ELF-1 (cell line): ENCODE measurements around the gene XPC.

Experiments
- DNase-seq: peaks from one replicate; pipeline ENCODE4 v3.0.0-alpha.2; 2016; ENCODE audit warnings: low read depth, low spot score

The XPC gene

DNA sequence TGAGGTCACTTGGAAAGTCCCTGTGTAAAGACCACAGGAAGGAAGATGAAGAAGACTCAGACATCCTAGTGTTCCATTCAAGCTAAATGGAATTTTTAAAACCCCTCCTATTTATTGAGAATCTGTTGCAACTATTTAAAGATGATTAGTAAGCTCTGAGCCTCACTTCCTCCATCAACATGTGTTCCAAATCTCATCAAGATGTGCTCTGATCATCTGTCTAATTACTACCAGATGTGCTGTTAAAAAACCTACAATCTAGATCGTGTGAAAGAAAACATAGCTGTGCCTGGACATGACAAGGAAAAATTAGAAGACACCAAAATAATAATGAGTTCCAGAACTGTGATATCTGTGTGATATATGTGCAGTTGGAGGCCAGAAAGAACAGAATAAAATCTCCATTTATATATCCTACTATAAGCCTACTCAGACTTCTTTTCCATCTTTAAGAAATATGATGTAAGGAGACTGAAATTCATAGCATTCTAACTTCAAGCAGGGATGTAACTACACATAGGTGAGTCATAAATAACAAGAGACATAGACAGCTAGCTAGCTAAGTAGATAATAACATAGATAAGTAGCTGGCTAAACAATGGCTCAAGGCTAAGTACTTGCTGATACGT is 7.8 kb downstream of the XPC start:
- no peak for DNase-seq

DNA sequence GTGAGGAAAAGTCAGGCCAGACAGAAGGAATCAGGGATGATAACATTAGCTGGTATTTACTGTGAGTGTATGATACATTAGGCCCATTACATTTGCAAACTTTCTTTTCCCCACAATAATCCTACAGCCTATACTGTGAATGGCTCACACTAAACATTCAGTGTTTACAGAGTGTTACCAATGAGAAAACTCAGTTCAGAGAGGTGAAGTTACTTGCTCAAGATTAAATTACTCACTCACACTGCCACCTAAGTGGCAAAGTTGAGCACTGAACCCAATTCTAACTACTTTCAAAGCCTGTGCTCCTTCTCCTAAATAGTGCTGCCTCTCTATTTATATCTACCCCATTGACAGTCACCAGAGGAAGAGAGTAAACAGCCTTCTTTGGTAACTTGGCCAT is 8.5 kb downstream of the XPC start:
- DNase-seq: no peak

DNA sequence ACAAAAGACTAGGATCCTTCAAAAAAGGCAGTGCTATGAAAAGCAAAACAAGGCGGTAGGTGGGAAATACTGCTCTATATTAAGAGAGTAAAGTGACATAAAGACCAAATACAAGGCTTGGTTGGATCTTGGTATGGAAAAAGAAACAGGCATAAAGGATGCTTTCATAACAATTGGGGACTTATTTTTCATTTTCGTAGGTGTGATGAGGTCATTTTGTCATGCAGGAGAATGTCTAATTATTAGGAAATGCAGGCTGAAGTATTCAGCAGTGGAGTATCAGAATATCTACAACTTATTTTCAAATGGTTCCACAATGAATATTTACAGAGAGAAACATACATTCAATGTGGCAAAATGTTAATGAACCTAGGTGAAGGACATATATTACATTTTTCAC is 9.0 kb downstream of the XPC start:
- DNase-seq: no peak

DNA sequence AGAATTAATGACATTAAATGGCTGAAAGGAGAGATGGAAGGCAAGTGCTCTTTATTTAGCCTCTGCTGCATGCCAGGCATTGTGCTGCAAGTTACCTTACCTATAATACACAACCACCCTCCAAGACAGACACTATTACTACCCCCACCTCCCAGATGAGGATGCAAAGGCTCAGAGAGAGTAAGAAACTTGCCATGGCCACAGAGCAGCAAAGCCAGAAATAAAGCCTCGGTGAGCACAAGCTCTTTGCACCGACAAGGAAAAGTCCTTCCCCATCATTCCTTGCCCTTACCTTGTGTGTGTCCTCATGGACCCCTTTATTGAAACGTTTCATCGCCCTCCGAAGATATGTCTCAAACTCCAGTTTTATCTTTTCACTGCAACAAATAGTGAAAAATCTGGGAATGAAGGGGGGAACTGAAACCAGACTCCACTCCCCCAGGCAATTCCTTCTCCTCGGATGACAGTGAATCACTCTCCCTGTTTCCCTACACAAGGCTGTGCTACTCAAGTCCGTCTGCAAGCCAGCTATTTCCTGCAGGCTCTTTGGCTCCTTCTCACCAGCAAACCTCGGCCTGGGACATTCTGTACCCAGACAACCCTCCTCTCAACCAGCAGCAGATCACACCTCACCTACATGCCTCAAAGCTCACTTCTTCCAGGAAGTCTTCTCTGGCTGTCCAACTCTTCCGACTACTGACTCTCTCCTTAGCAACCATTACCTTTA is 11.4 kb downstream of the XPC start:
- no peak for DNase-seq

DNA sequence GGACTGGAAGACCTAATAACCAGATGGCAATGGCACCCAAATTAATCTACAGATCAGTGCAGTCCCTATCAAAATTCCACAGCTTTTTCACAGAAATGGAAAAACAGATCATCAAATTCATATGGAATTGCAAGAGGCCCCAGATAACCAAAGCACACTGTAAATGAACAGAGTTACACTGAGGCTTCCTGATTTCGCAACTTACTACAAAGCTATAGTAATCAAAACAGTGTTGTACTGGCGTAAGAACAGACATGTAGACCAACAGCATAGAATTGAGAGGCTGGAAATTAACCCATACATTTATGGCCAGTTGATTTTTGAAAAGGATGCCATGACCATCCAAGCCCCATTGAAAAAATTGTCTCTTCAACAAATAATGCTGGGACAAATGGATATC is 16.2 kb downstream of the XPC start:
- DNase-seq: no peak

DNA sequence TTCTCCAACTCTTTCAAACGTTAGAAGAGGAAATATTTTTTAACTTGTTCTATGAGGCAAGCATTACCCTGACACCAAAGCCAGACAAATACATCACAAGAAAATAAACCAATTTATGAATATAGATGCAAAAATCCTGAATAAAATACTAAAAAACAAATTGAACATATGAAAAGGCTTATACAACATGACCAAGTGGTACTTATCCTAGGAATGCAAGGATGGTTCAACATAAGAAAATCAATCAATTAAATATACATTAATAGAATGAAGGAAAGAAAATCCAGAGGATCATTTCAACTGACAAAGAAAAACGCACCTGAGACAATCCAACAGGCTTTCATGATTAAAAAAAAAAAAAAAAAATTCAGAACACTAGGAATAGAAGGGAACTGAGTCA is 17.1 kb downstream of the XPC start:
- no peak for DNase-seq

DNA sequence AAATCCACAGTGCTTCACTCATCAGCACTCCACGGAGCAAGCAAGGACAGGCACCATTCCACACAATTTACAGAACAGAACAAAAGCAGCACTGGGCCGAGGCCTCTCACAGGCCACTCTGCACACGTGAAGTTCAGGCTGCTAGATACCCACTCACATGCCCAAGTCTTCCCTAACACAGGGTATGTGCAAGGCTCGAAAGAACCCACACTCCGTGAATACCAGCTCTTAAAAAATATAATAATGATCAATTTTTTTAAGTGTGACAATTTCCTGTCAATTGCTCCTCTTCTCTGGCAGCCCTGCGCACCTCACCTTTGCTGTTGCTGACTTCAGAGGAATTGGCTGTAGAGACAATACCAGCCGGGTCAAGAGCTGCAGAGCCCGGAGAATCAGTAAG is 19.0 kb downstream of the XPC start:
- no peak for DNase-seq

DNA sequence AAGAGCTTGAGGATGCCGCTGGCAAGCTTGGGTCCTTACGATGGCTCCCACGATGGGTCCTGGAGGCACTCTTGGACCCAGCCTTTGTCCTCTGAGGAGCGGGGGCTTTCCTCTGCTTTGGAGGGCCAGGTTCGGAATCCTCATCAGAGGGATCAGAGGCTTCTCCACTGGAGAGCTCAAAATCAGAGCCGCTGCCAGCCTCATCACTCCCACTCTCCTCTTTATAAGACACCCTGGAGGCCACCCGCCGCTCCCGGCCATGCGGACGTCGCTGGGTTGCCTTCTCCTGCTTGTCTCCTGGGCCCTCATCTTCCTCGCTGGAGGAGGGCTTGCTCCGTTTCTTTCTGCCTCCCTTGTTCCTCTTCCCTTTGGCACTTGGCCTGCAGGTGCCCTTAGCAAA is 20.0 kb downstream of the XPC start:
- DNase-seq: no peak

DNA sequence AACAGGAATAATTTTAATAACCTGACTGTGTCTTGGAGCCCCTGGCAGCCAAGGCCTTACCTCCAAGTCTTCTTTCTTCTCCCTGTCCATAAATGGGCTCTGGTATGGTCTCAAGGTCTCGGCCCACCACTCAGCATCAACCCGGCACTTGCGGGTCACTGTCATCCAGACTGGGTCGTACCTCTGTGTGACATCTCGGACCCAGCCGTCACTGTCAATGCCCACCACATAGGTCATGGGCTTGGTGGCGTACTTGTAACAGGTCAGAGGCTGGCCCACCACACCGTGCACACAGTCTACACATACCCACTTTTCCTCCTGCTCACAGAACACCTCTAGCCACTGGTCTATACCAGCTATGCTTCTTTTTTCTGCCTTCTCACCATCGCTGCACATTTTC is 20.4 kb downstream of the XPC start:
- DNase-seq: no peak

DNA sequence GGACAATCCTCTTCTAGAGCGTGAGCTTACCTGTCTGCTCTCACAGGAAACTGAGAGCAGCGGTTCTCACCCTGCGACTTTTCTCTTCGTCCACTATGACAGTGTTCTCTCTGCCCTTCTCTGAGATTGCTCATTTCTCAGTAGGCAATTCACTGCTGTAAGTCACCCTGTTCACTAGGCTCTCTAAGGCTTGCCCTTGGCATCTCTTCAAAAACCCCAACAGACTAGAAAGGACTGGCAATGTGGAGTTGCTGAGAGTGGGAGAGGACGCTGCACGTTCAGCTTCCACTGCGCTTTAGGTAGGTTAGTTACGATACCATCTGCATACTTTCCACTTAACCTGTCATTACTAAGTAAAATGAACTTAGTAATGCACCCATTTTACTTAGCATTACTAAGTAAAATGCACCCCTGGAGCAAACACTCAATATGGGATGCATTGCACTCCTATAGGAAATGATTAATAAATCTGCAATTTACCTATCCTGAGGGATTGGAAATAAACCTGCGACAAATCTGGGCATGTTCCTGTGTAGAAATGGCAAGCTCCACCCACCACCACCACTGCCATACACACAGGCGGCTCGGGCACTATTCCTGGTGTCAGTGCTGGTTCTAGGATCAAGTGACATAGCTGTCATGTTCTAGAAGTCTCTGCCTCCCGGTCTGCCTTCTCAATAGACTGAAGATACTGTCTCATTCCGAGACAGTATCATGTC is 21.4 kb downstream of the XPC start:
- DNase-seq: no peak

DNA sequence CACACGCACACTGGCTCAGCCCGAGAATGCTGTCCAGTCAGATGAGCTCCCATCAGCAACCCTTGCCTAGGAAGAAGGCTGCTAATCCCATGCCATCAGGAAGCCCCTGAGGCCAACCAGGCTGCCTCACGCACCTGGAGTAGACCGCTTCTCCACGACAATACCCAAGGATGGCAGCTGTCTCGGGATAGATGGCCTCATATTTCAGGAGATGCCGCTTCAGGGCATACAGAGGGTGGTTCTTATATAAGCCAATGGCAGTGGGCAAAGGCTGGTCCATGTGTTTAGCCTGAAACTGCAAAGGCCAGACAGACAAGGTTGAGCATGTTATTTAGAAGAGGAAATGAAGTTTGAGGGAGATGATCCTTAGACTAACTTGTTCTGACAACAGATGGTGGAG is 22.2 kb downstream of the XPC start:
- DNase-seq: no peak

DNA sequence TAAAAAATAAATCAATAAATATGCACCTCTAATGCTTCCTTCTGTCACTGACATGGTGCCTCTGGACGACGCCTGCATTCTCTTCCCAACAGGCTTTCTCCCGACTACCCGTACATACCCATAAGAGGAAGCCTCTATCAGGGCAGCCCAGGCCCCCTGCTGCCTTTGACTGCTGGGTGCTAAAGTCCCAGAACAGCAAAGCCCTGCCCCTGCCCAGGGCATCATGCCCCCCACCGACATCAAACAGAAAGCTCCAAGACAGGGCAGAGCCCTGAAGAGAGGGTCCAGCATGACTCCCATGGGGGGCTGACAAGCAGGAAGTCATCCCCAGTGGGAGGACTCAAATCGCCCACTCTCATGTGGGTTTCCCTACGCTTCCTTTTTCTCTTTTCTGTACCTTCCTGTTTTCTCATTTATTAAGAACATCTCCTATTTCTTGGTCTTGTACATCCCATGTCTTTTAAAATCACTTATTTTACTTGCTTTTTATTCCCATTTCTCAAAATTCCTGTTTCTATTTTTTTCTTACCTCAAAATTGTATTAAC is 23.4 kb downstream of the XPC start:
- no peak for DNase-seq

DNA sequence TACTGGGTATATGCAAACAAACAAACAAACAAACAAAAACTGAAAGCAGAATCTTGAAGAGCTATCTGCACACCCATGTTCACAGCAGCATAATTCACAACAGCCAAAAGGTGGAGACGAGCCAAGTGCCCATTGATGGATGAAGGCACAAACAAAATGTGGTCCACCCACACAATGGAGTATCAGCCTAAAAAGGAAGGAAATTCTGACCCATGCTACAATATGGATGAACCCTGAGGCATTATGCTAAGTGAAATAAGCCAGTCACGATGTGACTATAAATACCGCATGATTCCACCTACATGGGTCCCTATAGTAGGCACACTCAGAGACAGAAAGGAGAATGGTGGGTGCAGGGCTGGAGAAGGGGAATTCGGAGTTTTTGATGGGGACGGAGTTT is 24.1 kb downstream of the XPC start:
- no peak for DNase-seq

DNA sequence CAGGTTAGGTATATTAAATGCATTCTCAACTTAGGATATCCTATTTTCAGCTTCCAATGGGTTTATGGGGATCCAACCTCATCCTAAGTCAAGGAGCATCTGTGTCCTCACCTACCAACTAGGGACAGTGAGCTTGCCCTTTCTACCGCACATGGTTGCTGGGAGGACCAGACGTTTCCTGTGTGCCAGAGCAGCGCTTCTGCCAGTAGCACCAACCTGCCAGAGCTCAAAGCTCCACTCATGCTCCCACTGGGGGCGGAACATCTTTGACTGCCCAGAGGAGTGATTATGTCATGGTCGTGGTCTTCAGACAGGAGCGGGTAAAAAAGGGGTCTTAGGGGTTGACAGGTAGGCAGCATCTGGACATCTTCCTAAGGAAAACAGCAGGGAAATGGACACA is 24.7 kb downstream of the XPC start:
- DNase-seq: no peak

DNA sequence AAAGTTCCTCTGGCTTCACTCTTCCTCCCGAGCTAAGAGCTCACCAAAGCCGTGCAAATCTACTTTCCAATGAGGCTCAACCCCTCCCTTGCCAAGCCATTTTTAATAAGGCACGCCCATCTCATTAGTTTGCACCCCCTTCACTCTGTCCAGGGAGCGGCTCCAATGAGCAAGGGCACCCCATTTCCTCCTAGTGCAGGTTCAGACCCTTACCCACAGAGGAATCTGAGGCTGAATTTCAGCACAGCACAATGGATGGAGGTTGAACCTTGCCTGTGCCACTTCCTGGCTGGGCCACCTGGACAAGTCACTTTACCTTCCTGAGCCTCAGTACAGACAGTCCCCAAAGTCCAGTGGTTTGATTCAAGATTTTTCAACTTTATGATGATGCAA is 25.4 kb downstream of the XPC start:
- no peak for DNase-seq

DNA sequence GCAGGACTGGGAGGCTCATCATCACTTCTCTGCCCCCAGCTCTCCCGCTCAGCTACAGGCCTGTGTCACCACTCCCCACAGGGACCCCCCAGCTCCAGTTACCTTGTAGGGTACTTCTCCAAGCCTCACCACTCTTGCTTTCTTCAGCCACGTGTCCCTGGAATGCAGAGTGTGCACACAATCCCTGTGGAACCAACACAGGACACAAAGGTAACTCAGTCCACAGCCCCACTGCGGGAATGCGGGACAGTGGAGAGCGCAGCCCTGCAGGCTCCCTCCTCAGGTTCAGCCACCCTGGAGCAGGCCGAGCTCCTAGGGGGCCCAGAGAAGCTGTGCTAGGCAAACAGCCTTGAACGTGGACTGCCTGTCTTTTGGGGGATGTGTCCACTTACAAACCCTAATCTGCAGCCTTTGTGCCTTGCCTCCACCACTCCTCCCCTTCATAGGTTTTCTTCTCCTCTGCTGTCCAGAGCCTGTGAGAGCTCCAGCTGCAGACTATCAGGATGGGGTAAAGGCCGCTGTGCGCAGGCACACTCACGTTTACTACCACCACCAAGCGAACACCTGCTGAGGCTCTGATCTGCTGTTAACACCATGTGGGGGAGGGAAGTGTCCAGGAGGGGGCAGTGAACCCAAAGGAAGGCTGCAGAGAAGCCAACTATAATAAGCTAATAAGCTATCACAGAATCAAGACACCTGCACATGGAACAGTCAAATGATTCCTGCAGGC is 26.0 kb downstream of the XPC start:
- peak; percentile 22 for DNase-seq

DNA sequence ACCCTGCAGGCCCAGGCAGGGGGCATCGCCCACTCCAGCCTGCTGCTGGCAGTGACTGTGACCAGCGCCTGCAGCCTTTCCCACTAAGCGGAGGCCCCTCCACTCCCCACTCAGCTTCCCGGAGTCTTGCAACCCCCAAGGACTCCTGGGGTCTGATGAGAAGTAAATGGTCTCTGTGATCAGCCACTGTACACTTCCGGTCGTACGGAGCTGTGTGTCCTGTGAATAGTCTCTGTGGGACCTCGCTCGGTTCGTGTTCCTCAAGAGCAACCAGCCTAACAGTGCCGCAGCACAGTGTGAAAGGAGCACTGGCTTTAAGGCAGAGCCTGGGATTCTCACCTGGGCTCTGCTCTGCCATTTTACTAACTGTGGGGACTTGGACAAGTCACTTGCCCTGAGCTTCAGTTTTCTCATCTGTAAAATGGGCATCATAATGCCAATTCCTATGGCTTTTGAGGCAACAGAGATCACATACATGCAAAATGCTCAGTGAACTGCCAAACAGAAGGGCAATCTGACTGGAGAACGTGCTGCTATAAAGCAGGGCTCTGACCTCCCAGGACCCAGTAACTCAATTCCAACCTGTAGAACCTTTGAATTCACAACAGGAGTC is 26.8 kb downstream of the XPC start:
- no peak for DNase-seq

DNA sequence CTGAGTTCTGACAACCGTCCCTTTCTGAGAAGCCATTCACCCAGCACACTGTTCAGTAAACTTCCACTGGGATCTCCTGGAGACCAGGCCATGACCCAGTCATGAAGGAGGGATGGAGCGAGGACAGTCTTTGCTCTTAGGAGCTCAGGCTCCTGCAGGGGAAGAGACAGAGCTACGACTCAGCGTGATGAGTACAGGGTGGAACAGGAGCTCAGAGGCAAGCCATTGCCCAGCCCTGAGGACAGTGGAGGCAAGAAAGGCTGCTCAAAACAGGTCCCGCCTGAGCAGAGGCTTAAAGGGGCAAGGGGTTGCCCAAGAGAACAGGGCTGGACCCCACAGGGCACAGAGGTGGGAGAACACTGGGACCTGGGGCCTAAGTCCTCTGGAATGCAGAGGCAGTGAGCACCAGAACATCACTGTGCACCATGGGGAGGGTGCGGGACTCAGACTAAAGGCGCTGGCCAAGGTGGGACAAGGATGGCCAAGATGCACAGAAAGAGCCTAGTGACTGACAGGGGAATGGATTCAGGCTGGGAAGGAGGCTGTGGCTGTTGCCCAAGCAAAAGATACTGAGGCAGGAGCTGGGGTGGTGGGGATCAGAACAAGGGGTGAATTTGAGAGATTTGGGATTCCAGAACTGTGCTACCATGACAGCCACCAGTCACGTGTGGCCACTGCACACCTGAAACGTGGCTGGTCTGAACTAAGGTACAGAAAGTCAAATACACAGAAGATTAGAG is 27.7 kb downstream of the XPC start:
- DNase-seq: no peak

DNA sequence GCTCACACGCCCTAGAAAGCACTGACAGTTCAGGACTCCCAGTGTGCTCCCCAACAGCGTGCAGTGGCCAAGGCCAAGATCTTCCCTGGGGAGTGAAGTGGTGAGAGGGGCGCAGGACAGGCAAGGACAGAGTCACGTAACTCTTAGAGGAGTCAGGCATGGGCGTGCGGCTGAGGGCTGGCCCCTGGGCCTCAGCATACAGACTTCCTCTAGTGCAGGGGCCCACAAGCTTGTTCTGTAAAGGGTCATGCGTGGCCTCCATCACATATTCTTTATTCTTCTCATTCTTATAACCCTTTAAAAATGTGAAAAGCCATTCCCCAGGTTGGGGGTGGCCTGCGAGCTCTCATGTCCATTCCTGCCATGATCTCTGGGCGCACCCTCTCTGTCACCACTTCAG is 28.3 kb downstream of the XPC start:
- DNase-seq: no peak

DNA sequence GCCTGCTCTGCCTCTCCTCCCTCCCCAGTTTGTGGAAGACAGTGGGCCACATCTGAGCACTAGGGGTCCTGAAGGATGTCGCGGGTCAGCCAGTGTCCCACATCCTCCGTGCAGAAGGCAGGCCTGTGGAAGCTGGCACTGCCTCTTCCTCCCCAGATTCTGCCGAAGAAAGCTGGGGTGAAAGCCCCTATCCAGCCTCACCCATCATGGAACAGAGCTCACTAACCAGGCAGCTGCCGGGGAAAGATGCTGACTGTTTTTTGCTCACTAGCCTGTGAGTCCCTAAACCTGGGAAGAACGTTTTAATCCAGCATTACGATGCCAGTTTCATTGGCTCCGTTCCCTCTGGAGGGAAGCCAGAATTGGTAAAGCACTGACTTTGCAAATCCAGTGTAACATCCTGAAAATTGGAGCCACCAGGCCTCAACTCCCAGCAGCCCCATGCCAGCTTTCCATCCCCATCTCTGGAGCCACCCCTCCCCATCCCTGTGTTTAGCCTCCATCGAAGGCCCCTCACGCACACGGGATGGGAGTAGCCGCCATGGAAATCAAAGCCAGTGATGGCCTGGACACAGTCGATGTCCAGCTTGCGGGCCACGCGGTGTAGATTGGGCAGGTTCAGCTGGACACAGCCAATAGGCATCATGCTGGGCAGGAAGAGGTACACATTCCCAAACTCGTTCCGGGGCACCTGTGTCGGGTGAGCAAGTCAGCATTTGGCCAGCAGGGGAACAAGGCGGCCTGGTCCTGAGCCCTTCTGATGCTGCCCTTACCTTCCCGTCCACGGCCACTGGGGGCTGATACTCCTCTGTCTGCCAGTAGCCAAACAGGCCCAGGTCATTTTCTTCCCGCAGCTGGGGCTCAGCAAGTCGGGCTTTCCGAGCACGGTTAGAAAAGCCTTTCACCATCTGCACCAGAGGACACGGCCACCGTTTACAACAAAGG is 30.1 kb downstream of the XPC start:
- peak; percentile 83 for DNase-seq
